ENCODE data around the gene DCST2. TPM values are rescaled to one million over a fixed set of nuclear protein-coding genes. Genes with fewer than 3 reads are reported as not detected.

Gene DCST2
- total and polyA plus RNA-seq, 12 donors, result 0.14 to 15.2 (median 1.1) TPM; not detected in 2

DNA sequence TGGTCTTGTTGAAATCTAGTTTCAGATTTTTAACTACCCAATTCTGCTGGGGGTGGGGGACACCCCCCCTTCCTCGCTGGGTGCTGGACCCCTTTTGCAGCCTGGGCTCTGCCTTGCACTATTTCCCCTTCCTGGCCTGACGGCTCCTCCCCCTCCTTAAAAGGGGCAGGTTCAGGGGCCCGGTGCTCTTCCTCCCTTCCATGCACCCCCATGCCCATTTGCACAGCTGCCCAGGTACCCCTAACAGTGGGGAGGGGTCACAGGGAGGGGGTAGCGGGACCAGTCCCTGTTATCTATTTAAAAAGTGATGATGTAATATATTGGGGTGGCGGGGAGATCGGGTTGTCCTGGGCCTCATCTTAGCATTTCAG, 15.7 kb downstream of the DCST2 start:
- intact Hi-C loops (cut with DNase I), result no loop called here
- Histone ChIP-seq H3K4me1 (replicated peaks in 1 of 2) (peaks cover 22 to 36% of the 10 kb centered on the region in 2 donors), H3K4me3 (peak overlapping the region in 1 of 4 donors; percentile 25), H3K27me3 (no peaks in the 10 kb centered on the region), H3K9me3 (replicated peaks in 1 of 3) (no peaks in the 10 kb centered on the region), H3K36me3 (replicated peaks in 1 of 2) (peaks cover 0 to 24% of the 10 kb centered on the region in 2 donors), H3K27ac (peak overlapping the region in 3 of 5 donors; percentile 53 to 76 (median 70))
- TF ChIP-seq CTCF (IDR thresholded peaks at IDR 0.05) (no peak), POLR2A (IDR thresholded peaks at IDR 0.05) (no peak)
- peak in 5 of 7 donors; percentile 27 to 68 (median 44) for DNase-seq
- WGBS, 4 donors, result 15 to 50% (median 42%) methylated on average over 3 to 6 of the region's 6 CpGs

- peaks cover 28 to 42% of the 10 kb centered on the region in 2 donors for H3K4me1 ChIP-seq (replicated peaks in 1 of 2)
- H3K36me3 ChIP-seq (replicated peaks in 1 of 2), result peaks cover 0 to 24% of the 10 kb centered on the region in 2 donors
- TF ChIP-seq CTCF (IDR thresholded peaks at IDR 0.05), result peak; percentile 96 to 99 (median 99)
- peak in 1 of 2 donors; percentile 55 for TF ChIP-seq POLR2A (IDR thresholded peaks at IDR 0.05)
- intact Hi-C loops (cut with DNase I), result no loop called here
- no peaks in the 10 kb centered on the region for H3K9me3 ChIP-seq (replicated peaks in 1 of 3)
- peak overlapping the region in 4 of 5 donors; percentile 41 to 76 (median 62) for H3K27ac ChIP-seq
- H3K27me3 ChIP-seq, result no peaks in the 10 kb centered on the region
- peak overlapping the region in 1 of 4 donors; percentile 25 for H3K4me3 ChIP-seq
- 2 to 6% (median 4%) methylated on average over 18 to 49 of the region's 49 CpGs for WGBS, 4 donors
- peak; percentile 90 to 96 (median 93) for DNase-seq
These were observed 16.3 kb downstream of the DCST2 start for GRCh38 chr1:155017041-155017945.

DNA sequence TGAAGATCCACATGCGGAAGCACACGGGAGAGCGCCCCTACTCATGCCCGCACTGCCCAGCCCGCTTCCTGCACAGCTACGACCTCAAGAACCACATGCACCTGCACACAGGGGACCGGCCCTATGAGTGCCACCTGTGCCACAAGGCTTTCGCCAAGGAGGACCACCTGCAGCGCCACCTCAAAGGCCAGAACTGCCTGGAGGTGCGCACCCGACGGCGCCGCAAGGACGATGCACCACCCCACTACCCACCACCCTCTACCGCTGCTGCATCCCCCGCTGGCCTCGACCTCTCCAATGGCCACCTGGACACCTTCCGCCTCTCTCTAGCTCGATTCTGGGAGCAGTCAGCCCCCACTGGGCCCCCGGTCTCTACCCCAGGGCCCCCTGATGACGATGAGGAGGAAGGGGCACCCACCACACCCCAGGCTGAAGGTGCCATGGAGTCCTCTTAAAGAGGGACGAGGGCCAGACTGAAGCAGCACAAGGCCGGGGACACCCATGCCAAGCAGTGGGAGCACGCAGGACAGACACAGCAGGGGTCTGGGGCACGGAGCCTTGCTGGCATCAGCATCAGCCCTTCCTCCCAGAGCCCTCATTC, 17.2 kb downstream of the DCST2 start:
- 73 to 82% (median 80%) methylated on average over 9 to 26 of the region's 26 CpGs for WGBS, 4 donors
- Histone ChIP-seq H3K36me3 (replicated peaks in 1 of 2) (peaks cover 0 to 24% of the 10 kb centered on the region in 2 donors), H3K27ac (peak overlapping the region in 3 of 5 donors; percentile 53 to 76 (median 70)), H3K4me3 (no peak overlapping the region), H3K27me3 (no peaks in the 10 kb centered on the region), H3K4me1 (replicated peaks in 1 of 2) (peaks cover 38 to 52% of the 10 kb centered on the region in 2 donors), H3K9me3 (replicated peaks in 1 of 3) (no peaks in the 10 kb centered on the region)
- peak in 4 of 7 donors; percentile 24 to 63 (median 44) for DNase-seq
- intact Hi-C loops (cut with DNase I), result no loop called here
- TF ChIP-seq CTCF (IDR thresholded peaks at IDR 0.05) (no peak), POLR2A (IDR thresholded peaks at IDR 0.05) (no peak)
